Fibroblast of pulmonary artery (primary cell): ENCODE results near the gene TMEM239.
A peak's percentile ranks its signal among the peaks of the same experiment; 100 is the strongest.
"Not testable (repeated sequence)": the region's sequence is repeated elsewhere in the genome, so short reads cannot be mapped to it uniquely, and the experiment has no call there.

Experiments
- DNase-seq: peaks from one replicate; pipeline ENCODE4 v3.0.0-alpha.2; 2010; ENCODE audit warnings: low read depth
- H3K4me3 ChIP-seq: replicated peaks from 2 replicates; pipeline ENCODE4 v1.5.1; 2011; ENCODE audit warnings: low read depth, mild to moderate bottlenecking, control low read depth, low read length, moderate library complexity
- CTCF ChIP-seq: IDR thresholded peaks from 2 replicates; pipeline ENCODE4 v1.5.1; 2011; ENCODE audit warnings: mild to moderate bottlenecking, control low read depth, low read length, inconsistent platforms; ENCODE audit errors: missing control alignments

Gene TMEM239

GRCh38 chr20:2805689-2806350 is 10.3 kb upstream of the TMEM239 start:
- no peak overlapping the region for H3K4me3 ChIP-seq
- DNase-seq: peak; percentile 11
- no peak for TF ChIP-seq CTCF

GRCh38 chr20:2806351-2806701 is 9.8 kb upstream of the TMEM239 start:
- no peak for DNase-seq
- no peak for TF ChIP-seq CTCF
- H3K4me3 ChIP-seq: no peak overlapping the region

GRCh38 chr20:2807019-2807418 is 9.1 kb upstream of the TMEM239 start:
- no peak for TF ChIP-seq CTCF
- no peak overlapping the region for H3K4me3 ChIP-seq

GRCh38 chr20:2807929-2808328 is 8.2 kb upstream of the TMEM239 start:
- not testable (repeated sequence) for DNase-seq

More at GRCh38 chr20:2807019-2807418, 9.1 kb upstream of the TMEM239 start:
- no peak for DNase-seq

GRCh38 chr20:2809690-2810089 is 6.5 kb upstream of the TMEM239 start:
- DNase-seq: no peak
- TF ChIP-seq CTCF: no peak
- H3K4me3 ChIP-seq: no peak overlapping the region

More at GRCh38 chr20:2807929-2808328, 8.2 kb upstream of the TMEM239 start:
- H3K4me3 ChIP-seq: not testable (repeated sequence)

- no peak for TF ChIP-seq CTCF
- DNase-seq: no peak
Observed at GRCh38 chr20:2812189-2812588, 4.0 kb upstream of the TMEM239 start.

GRCh38 chr20:2814076-2814475 is 2.1 kb upstream of the TMEM239 start:
- H3K4me3 ChIP-seq: no peak overlapping the region
- DNase-seq: no peak
- no peak for TF ChIP-seq CTCF

More at GRCh38 chr20:2812189-2812588, 4.0 kb upstream of the TMEM239 start:
- H3K4me3 ChIP-seq: no peak overlapping the region
